ENCODE results near the gene DDX51. TPM values are rescaled to one million over a fixed set of nuclear protein-coding genes. Genes with fewer than 3 reads are reported as not detected.
"Not testable (repeated sequence)": the region's sequence is repeated elsewhere in the genome, so short reads cannot be mapped to it uniquely, and the experiment has no call there.

The DDX51 gene
- total RNA-seq, 1 donor: 8.2 TPM

DNA sequence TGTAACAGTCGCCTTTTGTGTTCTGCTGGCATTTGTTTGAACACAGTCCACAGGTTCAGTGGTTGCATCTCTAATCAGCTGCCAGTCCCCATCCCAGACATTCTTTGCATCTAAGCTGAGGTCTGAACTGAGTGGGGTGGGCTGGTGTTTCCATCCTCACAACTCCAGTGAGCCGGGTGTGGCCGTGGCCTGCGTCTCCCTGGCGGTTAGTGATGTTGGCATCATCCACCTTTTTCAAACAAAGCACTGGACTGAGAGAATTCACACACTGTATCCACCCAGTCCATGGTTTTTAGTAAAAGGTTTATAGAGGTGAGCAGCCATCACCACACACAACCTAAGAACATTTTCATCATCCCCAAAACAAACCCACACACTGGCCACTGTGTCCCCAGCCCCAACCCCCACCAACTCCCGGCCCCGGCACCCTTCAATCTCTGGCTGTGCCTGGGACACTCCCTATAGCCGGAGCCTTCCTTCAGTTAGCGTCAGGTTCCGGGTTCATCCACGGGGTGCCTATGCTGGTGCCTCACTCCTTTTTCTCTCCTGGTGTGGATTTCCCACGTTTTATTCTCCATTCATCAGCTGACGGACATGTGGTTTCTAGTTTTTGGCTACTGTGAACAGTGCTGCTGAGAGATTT, 6.5 kb downstream of the DDX51 start:
- no peak for DNase-seq (ENCODE audit: low read depth)
- H3K4me3 ChIP-seq (ENCODE audit: low read depth, low read length): no peak overlapping the region
- TF ChIP-seq, protein P1, sequence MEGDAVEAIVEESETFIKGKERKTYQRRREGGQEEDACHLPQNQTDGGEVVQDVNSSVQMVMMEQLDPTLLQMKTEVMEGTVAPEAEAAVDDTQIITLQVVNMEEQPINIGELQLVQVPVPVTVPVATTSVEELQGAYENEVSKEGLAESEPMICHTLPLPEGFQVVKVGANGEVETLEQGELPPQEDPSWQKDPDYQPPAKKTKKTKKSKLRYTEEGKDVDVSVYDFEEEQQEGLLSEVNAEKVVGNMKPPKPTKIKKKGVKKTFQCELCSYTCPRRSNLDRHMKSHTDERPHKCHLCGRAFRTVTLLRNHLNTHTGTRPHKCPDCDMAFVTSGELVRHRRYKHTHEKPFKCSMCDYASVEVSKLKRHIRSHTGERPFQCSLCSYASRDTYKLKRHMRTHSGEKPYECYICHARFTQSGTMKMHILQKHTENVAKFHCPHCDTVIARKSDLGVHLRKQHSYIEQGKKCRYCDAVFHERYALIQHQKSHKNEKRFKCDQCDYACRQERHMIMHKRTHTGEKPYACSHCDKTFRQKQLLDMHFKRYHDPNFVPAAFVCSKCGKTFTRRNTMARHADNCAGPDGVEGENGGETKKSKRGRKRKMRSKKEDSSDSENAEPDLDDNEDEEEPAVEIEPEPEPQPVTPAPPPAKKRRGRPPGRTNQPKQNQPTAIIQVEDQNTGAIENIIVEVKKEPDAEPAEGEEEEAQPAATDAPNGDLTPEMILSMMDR (IDR thresholded peaks at IDR 0.05; ENCODE audit: insufficient read depth, low read depth, low read length): no peak

DNA sequence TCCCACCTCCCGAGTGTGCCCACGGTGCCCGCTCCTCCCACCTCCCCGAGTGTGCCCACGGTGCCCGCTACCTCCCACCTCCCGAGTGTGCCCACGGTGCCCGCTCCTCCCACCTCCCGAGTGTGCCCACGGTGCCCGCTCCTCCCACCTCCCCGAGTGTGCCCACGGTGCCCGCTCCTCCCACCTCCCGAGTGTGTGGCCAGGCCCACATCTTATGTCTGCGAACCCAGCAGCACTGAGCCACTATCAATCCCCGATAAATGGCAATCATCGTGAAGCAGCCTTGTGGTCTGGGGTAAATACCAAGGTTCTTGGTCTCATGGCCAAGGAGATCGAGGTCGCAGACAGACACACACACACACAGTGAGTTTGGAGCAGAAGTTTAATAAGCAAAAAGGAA, 7.9 kb downstream of the DDX51 start:
- not testable (repeated sequence) for H3K4me3 ChIP-seq (ENCODE audit: low read depth, low read length); DNase-seq (ENCODE audit: low read depth)

DNA sequence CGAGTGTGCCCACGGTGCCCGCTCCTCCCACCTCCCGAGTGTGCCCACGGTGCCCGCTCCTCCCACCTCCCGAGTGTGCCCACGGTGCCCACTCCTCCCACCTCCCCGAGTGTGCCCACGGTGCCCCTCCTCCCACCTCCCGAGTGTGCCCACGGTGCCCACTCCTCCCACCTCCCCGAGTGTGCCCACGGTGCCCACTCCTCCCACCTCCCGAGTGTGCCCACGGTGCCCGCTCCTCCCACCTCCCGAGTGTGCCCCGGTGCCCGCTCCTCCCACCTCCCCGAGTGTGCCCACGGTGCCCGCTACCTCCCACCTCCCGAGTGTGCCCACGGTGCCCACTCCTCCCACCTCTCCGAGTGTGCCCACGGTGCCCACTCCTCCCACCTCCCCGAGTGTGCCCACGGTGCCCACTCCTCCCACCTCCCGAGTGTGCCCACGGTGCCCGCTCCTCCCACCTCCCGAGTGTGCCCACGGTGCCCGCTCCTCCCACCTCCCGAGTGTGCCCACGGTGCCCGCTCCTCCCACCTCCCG, 9.4 kb downstream of the DDX51 start:
- not testable (repeated sequence) for H3K4me3 ChIP-seq (ENCODE audit: low read depth, low read length); DNase-seq (ENCODE audit: low read depth)

DNA sequence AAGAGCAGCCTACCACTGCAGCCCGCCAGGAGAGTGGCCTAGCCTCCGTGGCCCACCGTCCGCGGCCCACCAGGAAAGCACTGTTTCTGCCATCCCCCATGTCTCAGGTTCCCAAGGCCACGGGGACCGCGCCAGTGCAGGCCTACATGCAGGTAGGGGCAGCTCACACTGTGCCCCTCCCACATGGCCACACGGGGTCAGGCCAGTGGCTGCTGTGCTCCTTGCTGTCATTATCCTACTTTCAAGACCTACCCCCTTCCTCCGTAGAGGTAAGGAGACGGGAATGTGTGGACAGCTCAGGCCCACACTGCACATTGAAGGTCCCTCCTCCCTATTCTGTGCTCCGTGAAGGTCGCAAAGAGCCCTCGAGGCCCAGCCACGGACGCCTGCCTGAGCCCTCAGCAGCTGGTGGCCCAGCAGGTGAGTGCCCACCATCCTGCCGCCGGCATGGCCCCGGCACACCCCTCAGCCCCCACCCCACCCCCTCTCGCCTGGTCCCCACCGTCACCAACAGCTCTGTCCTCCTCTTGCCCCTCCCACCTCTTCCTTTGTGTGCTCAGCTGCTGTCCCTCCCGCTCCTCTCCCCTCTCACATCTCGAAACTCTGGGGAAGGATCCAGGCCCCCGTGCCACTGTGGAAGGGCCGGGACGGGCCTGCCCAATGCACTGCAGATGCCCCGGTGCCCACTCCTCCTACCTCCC, 10.0 kb downstream of the DDX51 start:
- DNase-seq (ENCODE audit: low read depth): no peak
- H3K4me3 ChIP-seq (ENCODE audit: low read depth, low read length): no peak overlapping the region
- TF ChIP-seq, protein P1 (IDR thresholded peaks at IDR 0.05; ENCODE audit: insufficient read depth, low read depth, low read length): no peak

DNA sequence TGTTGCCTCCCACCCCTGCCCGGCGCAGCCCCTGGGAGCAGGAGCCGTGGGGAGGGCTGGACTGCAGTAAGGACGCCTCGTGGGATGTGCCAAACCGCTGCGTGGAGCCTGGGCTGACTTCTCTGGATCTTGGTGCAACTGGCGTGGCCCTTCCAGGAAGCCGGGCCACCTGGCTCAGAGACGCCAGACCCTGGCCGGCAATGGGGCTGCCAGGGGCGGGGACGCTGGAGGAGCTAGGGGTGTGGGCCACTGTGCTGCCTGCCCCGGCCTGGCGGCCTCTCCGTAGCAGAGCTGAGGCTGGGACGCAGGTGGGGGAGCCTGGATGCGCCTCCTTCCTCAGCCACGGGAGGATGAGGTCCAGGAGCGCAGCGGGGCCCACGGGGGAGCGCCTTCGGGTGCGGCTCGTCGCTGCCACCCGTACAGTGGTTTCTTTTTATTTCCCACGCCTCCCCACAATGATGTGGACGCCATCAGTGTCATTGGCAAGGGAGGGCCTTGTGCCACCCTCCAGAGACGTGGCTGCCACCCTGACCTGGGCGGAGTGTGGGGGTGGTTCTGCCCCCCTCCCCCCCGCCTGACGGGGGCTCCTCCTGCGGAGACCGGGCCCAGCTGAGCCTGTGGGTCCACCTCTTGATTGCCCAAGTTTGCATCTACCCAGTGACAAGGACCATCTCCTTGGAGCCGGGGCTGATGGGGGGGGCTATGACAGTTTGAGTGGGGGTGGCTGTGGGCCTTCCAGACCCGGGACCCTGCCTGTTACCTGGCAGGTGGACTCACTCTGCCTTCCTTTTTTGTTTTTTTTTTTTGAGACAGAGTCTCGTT, 11.3 kb downstream of the DDX51 start:
- TF ChIP-seq, protein P1 (IDR thresholded peaks at IDR 0.05; ENCODE audit: insufficient read depth, low read depth, low read length): no peak
- DNase-seq (ENCODE audit: low read depth): no peak
- H3K4me3 ChIP-seq (ENCODE audit: low read depth, low read length): no peak overlapping the region

DNA sequence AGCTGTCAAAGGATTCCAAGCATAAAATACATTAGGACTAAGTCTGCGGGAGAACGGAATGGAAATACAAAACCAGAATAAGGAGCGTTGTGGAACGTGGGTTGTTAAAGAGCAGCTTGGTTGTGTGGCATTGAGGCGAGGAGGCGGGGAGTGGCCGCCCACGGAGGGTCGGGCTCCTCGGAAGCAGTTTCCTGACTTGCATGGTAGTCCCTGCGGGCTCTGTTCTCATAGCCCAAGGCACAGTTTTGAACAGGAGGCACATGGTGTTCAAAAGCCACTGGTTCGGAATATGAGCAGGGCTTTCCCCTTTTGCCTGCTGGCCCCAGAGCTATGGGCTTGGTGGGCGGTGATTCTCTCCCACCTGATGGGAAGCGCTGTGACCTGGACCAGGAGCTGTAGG, 12.2 kb downstream of the DDX51 start:
- DNase-seq (ENCODE audit: low read depth): no peak
- H3K4me3 ChIP-seq (ENCODE audit: low read depth, low read length): no peak overlapping the region
- TF ChIP-seq, protein P1 (IDR thresholded peaks at IDR 0.05; ENCODE audit: insufficient read depth, low read depth, low read length): no peak

DNA sequence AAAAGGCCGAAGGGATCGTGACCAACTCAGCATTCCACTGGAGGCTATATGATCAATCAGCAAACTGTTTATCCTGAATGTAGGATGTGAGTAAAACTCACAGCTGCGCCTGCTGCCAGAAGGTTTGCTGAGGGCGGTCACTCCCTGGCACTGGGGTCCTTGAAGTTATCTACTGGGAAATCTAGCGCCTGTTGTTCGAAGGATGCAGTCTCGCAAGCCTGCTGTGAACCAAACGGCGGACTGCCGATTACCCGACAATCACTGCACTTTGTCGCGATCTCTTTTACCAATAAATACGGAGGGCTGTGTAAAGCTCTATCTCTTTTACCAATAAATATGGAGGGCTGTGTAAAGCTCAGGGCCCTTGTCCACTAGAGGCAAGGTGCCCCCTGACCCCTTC, 12.9 kb downstream of the DDX51 start:
- TF ChIP-seq, protein P1 (IDR thresholded peaks at IDR 0.05; ENCODE audit: insufficient read depth, low read depth, low read length): no peak
- no peak for DNase-seq (ENCODE audit: low read depth)

More for the DNA sequence above, 12.9 kb downstream of the DDX51 start:
- H3K4me3 ChIP-seq (ENCODE audit: low read depth, low read length): no peak overlapping the region

All from fibroblast of villous mesenchyme (primary cell).